ENCODE measurements around the gene ADRM1.

The ADRM1 gene

DNA sequence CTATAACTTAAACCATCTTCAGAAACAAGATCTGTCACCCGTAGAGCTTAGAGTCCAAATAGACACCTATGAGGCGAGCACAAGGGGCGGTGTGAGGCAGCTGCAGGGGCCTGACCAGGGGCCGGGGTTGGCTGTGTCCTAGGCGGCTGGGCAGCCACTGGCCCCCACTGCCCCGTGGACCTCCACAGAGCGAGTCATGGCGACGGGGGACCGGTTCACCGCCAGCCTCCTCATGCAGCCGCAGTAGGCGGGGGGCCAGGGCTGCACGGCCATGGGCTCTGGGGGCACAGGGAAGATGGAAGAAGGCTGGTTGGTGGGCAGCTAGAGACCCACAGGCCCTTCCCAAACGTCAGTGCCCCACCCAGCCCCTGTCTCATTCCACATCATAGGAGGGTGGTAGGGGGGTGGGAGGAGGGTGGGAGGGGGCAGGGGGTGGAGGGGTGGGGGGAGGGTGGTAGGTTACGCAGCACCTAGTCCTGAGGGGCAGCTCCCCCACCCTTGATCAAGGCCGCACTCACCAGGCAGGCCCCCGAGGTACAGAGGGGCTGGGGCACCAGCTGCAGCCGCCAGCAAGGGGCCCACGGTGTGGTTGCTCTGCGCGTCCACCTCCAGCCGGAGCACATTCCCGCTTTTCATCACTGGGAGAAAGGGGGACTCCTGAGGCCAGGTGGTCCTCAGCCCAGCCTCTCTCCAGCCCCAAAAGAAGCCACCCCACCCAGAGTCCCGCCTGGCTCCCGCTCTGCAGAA, 6.6 kb downstream of the ADRM1 start:
- peaks cover 14% of the 10 kb centered on the region for H3K4me1 ChIP-seq (ENCODE audit: control insufficient read depth, insufficient read depth, low read length)
- no peaks in the 10 kb centered on the region for H3K27me3 ChIP-seq (ENCODE audit: control insufficient read depth, insufficient read depth, low read length)
- no peaks in the 10 kb centered on the region for H3K9me3 ChIP-seq (ENCODE audit: control insufficient read depth, low read length)
- no peak overlapping the region for H3K4me3 ChIP-seq (ENCODE audit: low read length)
- peaks cover 4% of the 10 kb centered on the region for H3K36me3 ChIP-seq (ENCODE audit: control insufficient read depth, insufficient read depth, low read length)
- H3K9ac ChIP-seq (ENCODE audit: low read length), result no peak overlapping the region

DNA sequence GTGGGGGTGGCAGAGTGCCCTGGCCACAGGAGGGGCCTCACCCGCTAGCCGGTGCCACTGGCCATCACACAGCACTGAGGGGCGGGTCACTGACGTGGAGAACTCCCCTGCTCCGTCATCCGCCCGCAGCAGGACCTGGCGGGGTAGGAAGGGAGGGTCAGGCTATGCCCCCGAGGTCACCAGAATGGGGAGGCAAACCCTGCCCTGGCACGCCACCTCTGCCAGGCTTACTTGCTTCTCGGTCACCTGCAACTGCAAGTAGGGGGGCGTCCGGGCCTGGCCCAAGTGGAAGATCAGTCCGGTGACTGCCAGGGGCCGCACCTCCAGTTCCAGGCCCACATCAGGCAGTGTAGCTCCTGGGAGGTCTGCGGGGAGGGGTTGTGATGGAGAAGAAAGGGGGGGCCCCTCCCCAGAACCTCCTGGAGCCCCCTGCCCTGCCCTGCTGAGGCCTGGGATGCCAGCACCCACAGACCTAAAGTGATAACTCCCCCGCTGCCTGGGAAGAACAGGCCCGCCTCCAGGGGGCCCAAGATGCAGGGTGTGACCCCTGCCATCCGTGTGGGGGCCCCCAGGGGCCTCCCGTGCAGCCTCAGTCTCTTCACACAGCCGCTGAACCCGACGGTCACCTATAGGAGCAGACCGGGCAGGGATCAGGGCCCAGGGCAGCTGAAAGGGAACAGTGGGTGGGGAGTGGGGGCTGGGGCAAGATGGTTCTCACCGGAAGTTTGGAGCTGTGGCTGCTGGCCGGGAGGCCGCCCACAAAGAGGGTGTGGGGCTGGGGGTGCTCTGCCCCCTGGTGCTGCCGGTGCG, 7.4 kb downstream of the ADRM1 start:
- no peaks in the 10 kb centered on the region for H3K27me3 ChIP-seq (ENCODE audit: control insufficient read depth, insufficient read depth, low read length)
- peaks cover 6% of the 10 kb centered on the region for H3K4me1 ChIP-seq (ENCODE audit: control insufficient read depth, insufficient read depth, low read length)
- H3K9me3 ChIP-seq (ENCODE audit: control insufficient read depth, low read length), result no peaks in the 10 kb centered on the region
- H3K9ac ChIP-seq (ENCODE audit: low read length), result no peak overlapping the region
- H3K36me3 ChIP-seq (ENCODE audit: control insufficient read depth, insufficient read depth, low read length), result peaks cover 4% of the 10 kb centered on the region
- H3K4me3 ChIP-seq (ENCODE audit: low read length), result no peak overlapping the region

DNA sequence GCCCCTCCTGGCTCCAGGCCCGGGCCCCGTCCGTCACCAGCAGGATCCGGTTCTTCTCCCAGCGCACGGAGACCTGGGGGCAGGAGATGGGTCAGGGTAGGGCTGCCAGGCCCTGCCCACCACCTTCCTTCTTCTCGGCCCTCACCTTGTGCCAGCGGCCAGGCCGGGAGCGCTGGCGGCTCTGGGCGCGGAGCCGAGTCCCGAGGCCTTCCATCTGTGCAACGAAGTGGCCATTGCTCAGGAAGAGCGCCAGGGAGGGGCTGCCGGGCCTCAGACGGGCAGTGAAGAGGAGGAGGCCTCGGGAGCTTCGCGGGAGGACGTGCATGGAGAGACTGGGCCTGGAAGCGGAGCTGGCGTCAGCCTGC, 7.9 kb downstream of the ADRM1 start:
- Histone ChIP-seq H3K4me1 (ENCODE audit: control insufficient read depth, insufficient read depth, low read length) (peaks cover under 1% of the 10 kb centered on the region), H3K4me3 (ENCODE audit: low read length) (no peak overlapping the region), H3K36me3 (ENCODE audit: control insufficient read depth, insufficient read depth, low read length) (no peaks in the 10 kb centered on the region), H3K9ac (ENCODE audit: low read length) (no peak overlapping the region), H3K27me3 (ENCODE audit: control insufficient read depth, insufficient read depth, low read length) (no peaks in the 10 kb centered on the region), H3K9me3 (ENCODE audit: control insufficient read depth, low read length) (no peaks in the 10 kb centered on the region)

DNA sequence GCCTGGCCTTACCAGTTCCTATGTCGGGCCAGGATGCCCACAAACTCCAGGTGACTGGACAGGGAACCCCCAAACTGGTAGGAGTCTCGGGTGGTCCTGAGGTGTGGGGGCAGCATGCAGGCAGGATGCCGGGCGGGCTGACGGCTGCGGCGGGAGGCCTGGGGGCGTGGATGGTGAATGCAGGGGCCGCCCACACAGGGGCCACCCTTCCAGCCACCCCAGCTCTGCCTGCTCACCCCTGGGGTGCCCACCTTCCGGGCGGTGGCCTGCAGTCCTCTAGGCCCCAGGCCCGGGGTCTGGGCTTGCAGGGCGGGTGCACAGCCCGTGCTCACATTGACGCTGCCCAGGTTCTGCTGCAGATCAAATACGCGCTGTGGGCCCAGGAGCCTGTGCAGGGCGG, 8.4 kb downstream of the ADRM1 start:
- Histone ChIP-seq H3K4me3 (ENCODE audit: low read length) (no peak overlapping the region), H3K9ac (ENCODE audit: low read length) (no peak overlapping the region), H3K36me3 (ENCODE audit: control insufficient read depth, insufficient read depth, low read length) (no peaks in the 10 kb centered on the region), H3K9me3 (ENCODE audit: control insufficient read depth, low read length) (no peaks in the 10 kb centered on the region), H3K4me1 (ENCODE audit: control insufficient read depth, insufficient read depth, low read length) (no peaks in the 10 kb centered on the region), H3K27me3 (ENCODE audit: control insufficient read depth, insufficient read depth, low read length) (no peaks in the 10 kb centered on the region)

DNA sequence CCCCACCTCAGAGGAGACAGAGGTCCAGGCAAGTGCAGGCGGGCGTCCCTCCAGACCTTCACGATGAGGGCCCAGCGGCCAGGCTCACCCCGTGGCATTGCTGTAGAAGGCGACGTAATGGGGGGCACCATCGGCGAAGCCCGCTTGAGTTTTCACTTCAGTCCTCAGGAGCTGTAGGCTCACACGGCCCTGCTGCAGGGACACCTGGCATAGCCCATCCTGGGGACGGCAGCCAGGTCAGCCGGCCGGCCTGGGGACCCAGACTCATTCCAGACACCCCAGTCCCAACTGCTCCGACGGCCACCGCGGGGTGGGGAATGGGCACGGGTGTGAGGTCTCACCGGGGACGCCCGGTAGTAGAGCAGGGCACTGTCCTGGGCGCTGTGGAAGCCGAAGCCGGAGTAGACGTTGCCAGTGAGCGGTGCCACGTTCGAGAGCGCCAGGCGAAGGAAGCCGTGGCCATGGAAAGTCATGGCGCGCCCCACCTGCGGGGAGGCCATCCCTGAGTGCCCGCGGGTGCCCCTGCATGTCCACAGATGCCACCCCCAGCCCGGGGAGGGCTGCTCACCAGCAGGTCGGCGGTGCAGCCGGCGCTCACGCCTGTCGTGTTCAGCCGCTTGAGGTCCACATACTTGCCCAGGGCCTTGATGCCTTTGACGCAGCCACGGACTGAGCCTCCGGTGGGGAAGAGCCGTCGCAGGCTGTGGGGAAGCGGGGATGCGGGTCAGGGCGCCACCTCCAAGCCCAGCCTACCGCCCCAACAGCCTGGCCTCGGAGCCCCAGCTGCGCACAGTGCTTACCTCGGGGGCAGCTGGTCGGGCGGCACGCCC, 9.2 kb downstream of the ADRM1 start:
- Histone ChIP-seq H3K4me3 (ENCODE audit: low read length) (no peak overlapping the region), H3K9ac (ENCODE audit: low read length) (no peak overlapping the region), H3K9me3 (ENCODE audit: control insufficient read depth, low read length) (no peaks in the 10 kb centered on the region), H3K4me1 (ENCODE audit: control insufficient read depth, insufficient read depth, low read length) (no peaks in the 10 kb centered on the region), H3K36me3 (ENCODE audit: control insufficient read depth, insufficient read depth, low read length) (no peaks in the 10 kb centered on the region), H3K27me3 (ENCODE audit: control insufficient read depth, insufficient read depth, low read length) (no peaks in the 10 kb centered on the region)

DNA sequence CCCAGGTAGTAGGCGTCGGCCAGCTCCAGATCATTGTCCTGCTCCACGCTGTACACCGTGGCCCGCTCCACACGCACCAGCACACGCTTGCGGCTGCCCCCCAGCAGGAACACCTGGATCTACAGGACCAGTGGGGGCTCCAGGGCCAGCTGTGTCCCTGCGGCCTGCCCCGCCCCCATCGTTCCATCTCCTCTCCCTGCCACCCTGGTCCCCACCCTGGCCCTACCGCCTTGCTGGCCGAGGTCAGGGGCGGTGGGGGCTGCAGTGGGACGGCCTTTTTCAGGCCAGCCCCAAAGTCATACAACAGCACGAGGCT, 9.8 kb downstream of the ADRM1 start:
- Histone ChIP-seq H3K4me1 (ENCODE audit: control insufficient read depth, insufficient read depth, low read length) (no peaks in the 10 kb centered on the region), H3K9ac (ENCODE audit: low read length) (no peak overlapping the region), H3K9me3 (ENCODE audit: control insufficient read depth, low read length) (no peaks in the 10 kb centered on the region), H3K36me3 (ENCODE audit: control insufficient read depth, insufficient read depth, low read length) (no peaks in the 10 kb centered on the region), H3K4me3 (ENCODE audit: low read length) (no peak overlapping the region), H3K27me3 (ENCODE audit: control insufficient read depth, insufficient read depth, low read length) (no peaks in the 10 kb centered on the region)

DNA sequence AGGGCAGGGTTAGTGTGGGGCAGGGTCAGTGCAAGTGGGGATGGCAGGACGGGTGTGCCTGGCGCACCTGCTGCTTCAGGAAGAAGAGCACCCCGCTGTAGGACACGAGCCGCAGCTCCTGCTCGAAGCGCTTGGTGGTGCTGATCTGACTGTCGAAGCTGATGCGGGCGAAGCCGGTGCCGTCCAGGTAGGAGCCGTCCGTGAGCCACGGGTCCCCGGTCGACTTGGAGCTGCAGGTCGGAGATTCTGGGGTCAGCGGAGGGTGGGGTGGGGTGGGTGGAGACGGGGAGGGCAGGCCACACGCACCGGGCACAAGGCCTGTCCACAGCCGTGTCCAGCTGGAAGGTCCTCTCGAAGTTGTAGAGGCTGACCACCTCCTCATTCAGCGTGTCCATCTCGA, 10.2 kb downstream of the ADRM1 start:
- Histone ChIP-seq H3K9me3 (ENCODE audit: control insufficient read depth, low read length) (no peaks in the 10 kb centered on the region), H3K27me3 (ENCODE audit: control insufficient read depth, insufficient read depth, low read length) (no peaks in the 10 kb centered on the region), H3K9ac (ENCODE audit: low read length) (no peak overlapping the region), H3K36me3 (ENCODE audit: control insufficient read depth, insufficient read depth, low read length) (no peaks in the 10 kb centered on the region), H3K4me1 (ENCODE audit: control insufficient read depth, insufficient read depth, low read length) (no peaks in the 10 kb centered on the region), H3K4me3 (ENCODE audit: low read length) (no peak overlapping the region)

DNA sequence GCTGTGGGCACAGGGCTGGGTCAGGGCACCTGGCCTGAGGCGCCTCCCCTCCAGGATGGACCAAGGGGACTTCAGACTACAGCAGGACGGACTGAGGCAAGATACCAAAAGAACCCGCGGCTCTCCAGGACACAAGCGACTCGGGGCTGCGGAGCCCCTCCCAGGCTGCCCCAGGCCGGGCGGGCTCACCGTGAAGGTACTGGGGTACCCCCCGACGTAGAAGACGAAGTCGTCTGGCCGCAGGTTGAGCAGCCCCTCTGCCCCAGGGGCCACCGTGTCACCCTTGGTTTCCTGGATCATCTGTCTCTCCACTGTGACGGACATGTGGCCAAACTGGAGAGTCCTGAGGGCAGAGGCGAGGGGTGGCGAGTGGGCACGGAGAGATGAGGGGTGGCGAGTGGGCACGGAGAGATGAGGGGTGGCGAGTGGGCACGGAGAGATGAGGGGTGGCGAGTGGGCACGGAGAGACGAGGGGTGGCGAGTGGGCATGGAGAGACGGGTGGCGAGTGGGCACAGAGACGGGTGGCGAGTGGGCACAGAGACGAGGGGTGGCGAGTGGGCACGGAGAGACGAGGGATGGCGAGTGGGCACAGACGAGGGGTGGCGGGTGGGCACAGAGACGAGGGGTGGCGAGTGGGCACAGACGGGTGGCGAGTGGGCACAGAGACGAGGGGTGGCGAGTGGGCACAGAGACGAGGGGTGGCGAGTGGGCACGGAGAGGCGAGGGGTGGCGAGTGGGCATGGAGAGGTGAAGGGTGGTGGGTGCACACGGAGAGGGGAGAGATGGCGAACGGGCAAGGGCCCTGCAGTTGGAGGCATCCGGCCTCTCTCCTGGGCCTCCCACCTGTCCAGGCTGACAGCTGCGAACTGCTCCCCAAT, 10.9 kb downstream of the ADRM1 start:
- Histone ChIP-seq H3K9ac (ENCODE audit: low read length) (no peak overlapping the region), H3K36me3 (ENCODE audit: control insufficient read depth, insufficient read depth, low read length) (no peaks in the 10 kb centered on the region), H3K4me3 (ENCODE audit: low read length) (no peak overlapping the region), H3K9me3 (ENCODE audit: control insufficient read depth, low read length) (no peaks in the 10 kb centered on the region), H3K4me1 (ENCODE audit: control insufficient read depth, insufficient read depth, low read length) (no peaks in the 10 kb centered on the region), H3K27me3 (ENCODE audit: control insufficient read depth, insufficient read depth, low read length) (no peaks in the 10 kb centered on the region)

DNA sequence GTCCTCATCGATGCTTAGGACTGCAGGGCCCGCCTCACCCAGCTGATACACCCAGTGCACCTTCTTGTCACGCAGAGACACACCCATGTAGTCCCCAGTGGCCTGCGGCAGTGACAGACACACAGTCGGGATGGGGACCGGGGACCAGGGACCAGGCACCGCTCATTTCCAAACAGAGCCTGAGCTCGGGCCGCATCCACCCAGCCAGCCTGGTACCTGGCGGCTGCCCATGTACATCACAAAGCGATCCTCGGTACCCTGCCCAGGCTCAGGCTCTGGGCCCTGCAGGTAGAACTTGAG, 11.5 kb downstream of the ADRM1 start:
- Histone ChIP-seq H3K4me1 (ENCODE audit: control insufficient read depth, insufficient read depth, low read length) (no peaks in the 10 kb centered on the region), H3K4me3 (ENCODE audit: low read length) (no peak overlapping the region), H3K9me3 (ENCODE audit: control insufficient read depth, low read length) (no peaks in the 10 kb centered on the region), H3K36me3 (ENCODE audit: control insufficient read depth, insufficient read depth, low read length) (no peaks in the 10 kb centered on the region), H3K9ac (ENCODE audit: low read length) (no peak overlapping the region), H3K27me3 (ENCODE audit: control insufficient read depth, insufficient read depth, low read length) (no peaks in the 10 kb centered on the region)

DNA sequence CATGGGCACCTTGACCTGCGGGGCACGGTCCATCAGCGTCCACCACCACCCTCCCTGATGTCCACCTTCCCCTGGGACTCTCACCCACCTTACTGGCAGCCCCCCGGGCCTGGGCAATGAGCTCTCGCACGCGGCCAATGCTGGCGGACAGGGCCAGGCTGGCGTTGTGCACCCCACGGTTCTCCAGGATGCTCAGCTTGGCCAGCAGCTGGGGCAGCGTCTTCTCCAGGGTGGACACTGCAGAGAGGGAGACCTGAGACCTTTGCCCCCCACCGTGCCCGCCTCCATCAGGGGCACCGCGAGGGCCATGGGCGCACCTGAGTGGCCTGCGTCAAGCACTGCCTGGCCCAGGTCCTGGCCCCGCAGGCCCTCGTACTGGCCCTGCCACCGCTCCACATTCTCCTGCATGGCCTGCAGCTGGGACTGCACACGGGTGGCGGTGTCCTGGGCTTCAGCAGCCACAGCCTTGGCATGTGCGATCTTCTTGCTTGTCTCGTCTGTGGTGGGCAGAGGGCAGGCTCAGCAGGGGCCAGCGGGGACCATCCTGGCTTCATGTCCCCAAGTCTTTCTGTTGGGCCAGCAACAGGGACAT, 12.0 kb downstream of the ADRM1 start:
- Histone ChIP-seq H3K27me3 (ENCODE audit: control insufficient read depth, insufficient read depth, low read length) (no peaks in the 10 kb centered on the region), H3K9ac (ENCODE audit: low read length) (no peak overlapping the region), H3K4me1 (ENCODE audit: control insufficient read depth, insufficient read depth, low read length) (no peaks in the 10 kb centered on the region), H3K36me3 (ENCODE audit: control insufficient read depth, insufficient read depth, low read length) (no peaks in the 10 kb centered on the region), H3K9me3 (ENCODE audit: control insufficient read depth, low read length) (no peaks in the 10 kb centered on the region), H3K4me3 (ENCODE audit: low read length) (no peak overlapping the region)

DNA sequence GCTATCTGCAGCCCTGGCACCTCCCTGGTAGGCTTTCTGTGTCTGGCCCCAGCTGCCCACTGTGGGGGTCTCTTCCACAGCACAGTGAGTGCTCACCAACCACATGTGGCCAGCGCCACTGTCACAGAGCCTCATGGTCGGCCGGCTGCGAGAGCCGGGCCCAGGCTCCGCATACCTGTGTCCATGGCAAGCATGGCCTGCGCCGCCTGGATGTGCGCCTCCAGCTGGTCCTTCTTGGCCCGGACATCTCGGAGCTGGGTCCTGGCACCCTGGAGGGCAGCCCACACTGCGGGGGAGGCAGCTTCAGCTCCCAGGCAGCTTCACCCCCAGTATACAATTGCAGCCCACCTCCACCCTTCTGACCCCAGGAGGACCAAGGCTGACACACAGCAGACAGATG, 13.0 kb downstream of the ADRM1 start:
- Histone ChIP-seq H3K4me3 (ENCODE audit: low read length) (no peak overlapping the region), H3K27me3 (ENCODE audit: control insufficient read depth, insufficient read depth, low read length) (no peaks in the 10 kb centered on the region), H3K9me3 (ENCODE audit: control insufficient read depth, low read length) (no peaks in the 10 kb centered on the region), H3K9ac (ENCODE audit: low read length) (no peak overlapping the region), H3K4me1 (ENCODE audit: control insufficient read depth, insufficient read depth, low read length) (no peaks in the 10 kb centered on the region), H3K36me3 (ENCODE audit: control insufficient read depth, insufficient read depth, low read length) (no peaks in the 10 kb centered on the region)

Measured in mucosa of stomach (tissue), 1 donor.